Calu3 (cell line): ENCODE data around the gene TGM3. TPM values are rescaled to one million over a fixed set of nuclear protein-coding genes. Genes with fewer than 3 reads are reported as not detected.

Experiments
- Bru-seq: library from RNA; stranded (reverse); fragments of 400-500 nt; gene quantifications from one replicate; lab custom pipeline; 2021; lab: Mats Ljungman, UMichigan
- BruChase-seq, 2 experiments: library from RNA; stranded (reverse); fragments of 400-500 nt; gene quantifications; one replicate each; lab custom pipeline; 2021; lab: Mats Ljungman, UMichigan
- BruUV-seq: library from RNA; stranded (reverse); fragments of 400-500 nt; replicated peaks from 2 replicates; lab custom pipeline; 2021; lab: Mats Ljungman, UMichigan
- CTCF ChIA-PET: fragments of 300-600 bp; sonication (Branson Sonifier 250); formaldehyde crosslinking; loops from one replicate; lab custom pipeline; 2022; ENCODE audit warnings: antibody characterized with exemption; lab: Charles Lee
- DNase-seq: peaks from one replicate; pipeline ENCODE4 v3.0.0; 2022
- H3K27ac Mint-ChIP-seq: one replicate; pipeline ENCODE4 v1.8.0; 2022; ENCODE audit warnings: mixed read lengths; ENCODE audit not compliant: unreplicated experiment
- H3K27me3 Mint-ChIP-seq: one replicate; pipeline ENCODE4 v1.8.0; 2022; ENCODE audit warnings: mixed read lengths; ENCODE audit not compliant: unreplicated experiment
- H3K36me3 Mint-ChIP-seq: one replicate; pipeline ENCODE4 v1.8.0; 2022; ENCODE audit warnings: mild to moderate bottlenecking, moderate library complexity, mixed read lengths; ENCODE audit not compliant: insufficient read depth, unreplicated experiment
- H3K4me1 Mint-ChIP-seq: one replicate; pipeline ENCODE4 v1.8.0; 2022; ENCODE audit warnings: mild to moderate bottlenecking, low read depth, mixed read lengths; ENCODE audit not compliant: unreplicated experiment
- H3K4me3 Mint-ChIP-seq: one replicate; pipeline ENCODE4 v1.8.0; 2022; ENCODE audit warnings: mild to moderate bottlenecking, low read depth, moderate library complexity, mixed read lengths; ENCODE audit not compliant: unreplicated experiment
- H3K9me3 Mint-ChIP-seq: one replicate; pipeline ENCODE4 v1.8.0; 2022; ENCODE audit warnings: low read depth, mixed read lengths; ENCODE audit not compliant: unreplicated experiment
- intact Hi-C: fragments of 100-400 bp; cut with micrococcal nuclease; formaldehyde crosslinking; loops from one replicate; pipeline ENCODE4 v1.10.0; 2022; ENCODE audit not compliant: unreplicated experiment
- long read RNA-seq: library from polyadenylated mRNA; stranded (forward); transcript quantifications from one replicate; pipeline ENCODE4 v2.0.0, GENCODE V29; 2022
- total RNA-seq: library from RNA; stranded (reverse); gene quantifications from 2 replicates; pipeline ENCODE4 v1.2.3, GENCODE V29; 2022
- TF ChIP-seq, protein P1 (sequence below): fragments of 200-600 bp; IDR thresholded peaks from one replicate; pipeline ENCODE4 v1.8.0; 2022; ENCODE audit warnings: antibody characterized with exemption; ENCODE audit not compliant: unreplicated experiment

Gene TGM3
- not detected in 2 replicates for total RNA-seq
- Bru-seq, nascent RNA = percentile 7 among the genes with signal in this experiment
- not detected for BruChase-seq, experiment 1, labeled RNA remaining after a 6-hour chase
- BruChase-seq, experiment 2, labeled RNA remaining after a 2-hour chase = percentile 6 among the genes with signal in this experiment
- long read RNA-seq = 0 reads

DNA sequence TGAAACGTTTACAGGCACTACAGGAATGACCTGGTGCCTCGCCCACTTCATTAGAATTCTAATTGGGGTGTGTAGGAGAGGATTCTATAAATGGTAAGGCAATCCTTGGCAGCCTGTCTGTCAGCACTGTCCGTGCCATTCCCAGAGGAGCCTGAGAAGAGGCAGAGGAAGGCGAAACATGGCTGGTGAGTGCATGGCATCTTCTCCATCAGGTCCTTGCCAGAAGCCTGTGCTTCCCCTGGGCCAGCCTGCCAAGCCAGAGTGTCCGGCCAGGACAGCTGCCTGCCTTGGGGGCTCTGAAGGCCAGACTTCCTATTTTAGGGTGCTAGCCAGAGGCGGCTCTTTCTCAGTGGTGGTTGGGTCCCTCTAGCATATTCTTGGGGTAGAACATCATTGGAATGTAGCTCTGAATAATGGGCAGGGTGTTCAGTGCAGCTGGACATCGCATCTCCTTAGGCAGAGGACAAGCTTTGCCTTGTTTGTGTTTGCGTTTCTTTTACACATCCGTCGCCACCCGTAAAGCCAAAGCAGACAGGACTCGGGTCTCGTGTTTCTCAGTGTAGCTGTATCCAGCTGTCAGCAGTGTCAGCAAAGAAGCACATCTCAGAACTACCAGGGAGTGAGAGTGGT is at the start of gene TGM3:
TSS of gene TGM3 (plus strand) at position 116 of the 630 bp plus-strand sequence. CDS start at position 179, 63 bp downstream.
- Mint-ChIP-seq H3K4me1 (peaks cover 26% of the 10 kb centered on the region), H3K27me3 (no peaks in the 10 kb centered on the region), H3K27ac (no peak within 1 kb of the TSS), H3K36me3 (no peaks in the 10 kb centered on the region), H3K4me3 (no peak within 1 kb of the TSS), H3K9me3 (no peaks in the 10 kb centered on the region)
- CTCF ChIA-PET = no interaction called here
- BruUV-seq = no TSS peak
- DNase-seq = no peak
- intact Hi-C loops = no loop called here
- TF ChIP-seq, protein P1, sequence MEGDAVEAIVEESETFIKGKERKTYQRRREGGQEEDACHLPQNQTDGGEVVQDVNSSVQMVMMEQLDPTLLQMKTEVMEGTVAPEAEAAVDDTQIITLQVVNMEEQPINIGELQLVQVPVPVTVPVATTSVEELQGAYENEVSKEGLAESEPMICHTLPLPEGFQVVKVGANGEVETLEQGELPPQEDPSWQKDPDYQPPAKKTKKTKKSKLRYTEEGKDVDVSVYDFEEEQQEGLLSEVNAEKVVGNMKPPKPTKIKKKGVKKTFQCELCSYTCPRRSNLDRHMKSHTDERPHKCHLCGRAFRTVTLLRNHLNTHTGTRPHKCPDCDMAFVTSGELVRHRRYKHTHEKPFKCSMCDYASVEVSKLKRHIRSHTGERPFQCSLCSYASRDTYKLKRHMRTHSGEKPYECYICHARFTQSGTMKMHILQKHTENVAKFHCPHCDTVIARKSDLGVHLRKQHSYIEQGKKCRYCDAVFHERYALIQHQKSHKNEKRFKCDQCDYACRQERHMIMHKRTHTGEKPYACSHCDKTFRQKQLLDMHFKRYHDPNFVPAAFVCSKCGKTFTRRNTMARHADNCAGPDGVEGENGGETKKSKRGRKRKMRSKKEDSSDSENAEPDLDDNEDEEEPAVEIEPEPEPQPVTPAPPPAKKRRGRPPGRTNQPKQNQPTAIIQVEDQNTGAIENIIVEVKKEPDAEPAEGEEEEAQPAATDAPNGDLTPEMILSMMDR = no peak

DNA sequence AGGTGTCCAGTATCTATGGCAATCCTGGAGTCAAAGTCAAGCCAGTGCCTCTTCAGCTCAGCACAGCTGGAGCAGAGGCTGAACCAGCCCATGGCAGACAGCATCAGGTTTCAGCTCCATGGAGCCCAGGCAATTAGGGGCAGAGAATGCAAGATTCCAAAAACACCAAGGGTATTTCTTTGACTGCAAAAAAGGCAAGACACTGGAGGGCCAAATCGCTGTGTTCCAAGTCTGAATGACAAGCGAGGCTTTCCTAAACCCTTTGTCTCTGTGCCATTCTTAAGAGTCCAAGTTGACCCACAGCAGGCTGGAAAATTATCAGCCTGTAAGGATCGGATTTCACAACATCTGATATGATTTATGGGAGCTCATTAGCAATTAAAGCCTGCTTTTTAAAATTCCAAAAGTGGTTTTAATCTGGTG is 49.7 kb upstream of the TGM3 start:
- no peak overlapping the region for H3K27ac Mint-ChIP-seq
- H3K4me3 Mint-ChIP-seq = no peak overlapping the region
- H3K4me1 Mint-ChIP-seq = no peaks in the 10 kb centered on the region
- BruUV-seq = no TSS peak
- TF ChIP-seq, protein P1 = no peak
- no peaks in the 10 kb centered on the region for H3K9me3 Mint-ChIP-seq
- CTCF ChIA-PET = no interaction called here
- DNase-seq = no peak
- H3K36me3 Mint-ChIP-seq = no peaks in the 10 kb centered on the region
- intact Hi-C loops = no loop called here
- H3K27me3 Mint-ChIP-seq = peaks cover 42% of the 10 kb centered on the region

DNA sequence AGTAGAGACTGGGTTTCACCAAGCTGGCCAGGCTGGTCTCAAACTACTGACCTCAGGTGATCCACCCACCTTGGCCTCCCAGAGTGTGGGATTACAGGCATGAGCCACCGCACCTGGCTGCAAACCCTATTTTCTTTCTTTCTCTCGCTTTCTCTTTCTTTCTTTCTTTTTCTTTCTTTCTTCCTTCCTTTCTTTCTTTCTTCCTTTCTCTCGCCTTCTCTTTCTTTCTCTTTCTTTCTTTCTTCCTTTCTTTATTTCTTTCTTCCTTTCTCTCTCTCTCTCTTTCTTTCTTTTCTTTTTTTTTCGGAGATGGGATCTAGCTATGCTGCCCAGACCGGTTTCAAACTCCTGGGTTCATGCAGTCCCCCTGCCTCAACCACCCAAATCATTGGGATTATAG is 47.0 kb upstream of the TGM3 start:
- Mint-ChIP-seq H3K9me3 (no peaks in the 10 kb centered on the region), H3K27ac (no peak overlapping the region), H3K36me3 (no peaks in the 10 kb centered on the region), H3K27me3 (peaks cover 42% of the 10 kb centered on the region), H3K4me3 (no peak overlapping the region), H3K4me1 (no peaks in the 10 kb centered on the region)
- CTCF ChIA-PET = interaction anchor here (0.7 kb wide), 1 partner anchor 125 kb away, joined by 3 read pairs; no protein-coding TSS in a partner anchor
- intact Hi-C loops = no loop called here
- TF ChIP-seq, protein P1 = no peak
- no peak for DNase-seq
- BruUV-seq = no TSS peak

DNA sequence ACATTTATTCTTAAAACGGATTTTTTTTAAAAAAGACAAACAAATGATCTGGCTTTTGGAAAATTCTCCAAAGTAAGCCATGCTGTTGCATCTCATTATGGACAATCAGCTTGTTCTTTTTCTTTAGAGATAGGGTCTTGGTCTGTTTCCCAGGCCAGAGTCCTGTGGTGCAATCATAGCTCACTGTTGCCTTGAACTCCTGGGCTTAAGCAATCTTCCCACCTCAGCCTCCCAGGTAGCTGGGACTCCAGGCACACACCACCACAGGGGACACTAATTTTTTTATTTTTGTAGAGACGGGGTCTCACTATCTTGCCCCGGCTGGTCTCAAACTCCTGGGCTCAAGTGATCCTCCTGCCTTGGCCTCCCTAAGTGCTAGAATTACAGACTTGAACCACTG is 45.9 kb upstream of the TGM3 start:
- CTCF ChIA-PET = no interaction called here
- intact Hi-C loops = no loop called here

More for the DNA sequence above, 45.9 kb upstream of the TGM3 start:
- Mint-ChIP-seq H3K27ac (no peak overlapping the region), H3K36me3 (no peaks in the 10 kb centered on the region), H3K4me1 (no peaks in the 10 kb centered on the region), H3K4me3 (no peak overlapping the region), H3K27me3 (peaks cover 42% of the 10 kb centered on the region), H3K9me3 (no peaks in the 10 kb centered on the region)
- TF ChIP-seq, protein P1 = no peak
- no TSS peak for BruUV-seq
- no peak for DNase-seq
